Neutrophil (primary cell): ENCODE data around the gene GAD2.

Source experiments
- H3K27ac ChIP-seq: fragments of 200-600 bp; sonication (generic); 2 replicates; pipeline ENCODE4 v1.5.1; 2016; ENCODE audit warnings: mild to moderate bottlenecking, moderate library complexity
- H3K27me3 ChIP-seq: fragments of 200-600 bp; sonication (generic); 2 replicates; pipeline ENCODE4 v1.6.0; 2016; ENCODE audit warnings: mild to moderate bottlenecking
- H3K36me3 ChIP-seq: fragments of 200-600 bp; sonication (generic); 2 replicates; pipeline ENCODE4 v1.5.1; 2017
- H3K4me1 ChIP-seq, 2 experiments: fragments of 200-600 bp in 1 of 2; sonication (generic) in 1 of 2; 1 replicate in 1 of 2; 2 replicates in 1 of 2; pipeline versions ENCODE4 v1.5.1 to v1.6.1; 2013 to 2016; ENCODE audit warnings: low read depth in 1 of 2, low read length in 1 of 2, mild to moderate bottlenecking in 1 of 2, moderate library complexity in 1 of 2; ENCODE audit not compliant: control insufficient read depth in 1 of 2, insufficient read depth in 1 of 2
- H3K4me3 ChIP-seq, 2 experiments: fragments of 200-600 bp in 1 of 2; sonication (generic) in 1 of 2; 1 replicate in 1 of 2; 2 replicates in 1 of 2; pipeline ENCODE4 v1.5.1; 2013 to 2016; ENCODE audit warnings: low read depth in 1 of 2, low read length in 1 of 2, mild to moderate bottlenecking in 1 of 2, moderate library complexity in 1 of 2
- H3K9me3 ChIP-seq: fragments of 200-600 bp; sonication (generic); 2 replicates; pipeline ENCODE4 v1.5.1; 2016
- CTCF ChIP-seq: fragments of 200-600 bp; sonication (generic); IDR thresholded peaks from 2 replicates; pipeline ENCODE4 v1.5.1; 2016; ENCODE audit warnings: antibody characterized with exemption

The GAD2 gene

GRCh38 chr10:26211781-26212444, 4.7 kb upstream of the GAD2 start:
- H3K36me3 ChIP-seq: no peaks in the 10 kb centered on the region
- H3K27ac ChIP-seq: no peak overlapping the region
- no peak for TF ChIP-seq CTCF
- no peaks in the 10 kb centered on the region for H3K9me3 ChIP-seq
- peaks cover 97% of the 10 kb centered on the region for H3K27me3 ChIP-seq
- no peaks in the 10 kb centered on the region for H3K4me1 ChIP-seq
- H3K4me3 ChIP-seq: no peak overlapping the region

DNA sequence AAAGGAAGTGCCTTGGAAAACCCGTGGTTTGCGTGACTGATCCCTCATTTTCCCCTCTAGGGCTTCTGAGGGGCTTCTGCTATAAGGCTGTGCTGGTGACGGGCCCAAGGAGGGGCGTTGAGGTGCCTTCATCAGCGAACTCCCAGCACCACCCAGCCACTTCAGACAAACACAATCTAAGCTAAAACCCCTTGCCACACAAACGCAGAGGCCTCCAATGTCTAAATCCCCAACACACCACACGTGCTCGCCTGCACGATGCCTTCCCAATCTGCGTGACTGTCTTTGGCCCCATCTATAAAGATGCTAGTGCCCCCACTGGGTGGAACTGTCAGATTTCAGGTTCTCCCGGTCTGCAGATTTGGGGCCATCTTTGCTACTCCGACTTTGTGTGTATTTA, 4.1 kb upstream of the GAD2 start:
- peaks cover 99% of the 10 kb centered on the region for H3K27me3 ChIP-seq
- H3K4me3 ChIP-seq: no peak overlapping the region
- no peaks in the 10 kb centered on the region for H3K9me3 ChIP-seq
- no peaks in the 10 kb centered on the region for H3K4me1 ChIP-seq
- H3K36me3 ChIP-seq: no peaks in the 10 kb centered on the region
- no peak overlapping the region for H3K27ac ChIP-seq
- no peak for TF ChIP-seq CTCF

DNA sequence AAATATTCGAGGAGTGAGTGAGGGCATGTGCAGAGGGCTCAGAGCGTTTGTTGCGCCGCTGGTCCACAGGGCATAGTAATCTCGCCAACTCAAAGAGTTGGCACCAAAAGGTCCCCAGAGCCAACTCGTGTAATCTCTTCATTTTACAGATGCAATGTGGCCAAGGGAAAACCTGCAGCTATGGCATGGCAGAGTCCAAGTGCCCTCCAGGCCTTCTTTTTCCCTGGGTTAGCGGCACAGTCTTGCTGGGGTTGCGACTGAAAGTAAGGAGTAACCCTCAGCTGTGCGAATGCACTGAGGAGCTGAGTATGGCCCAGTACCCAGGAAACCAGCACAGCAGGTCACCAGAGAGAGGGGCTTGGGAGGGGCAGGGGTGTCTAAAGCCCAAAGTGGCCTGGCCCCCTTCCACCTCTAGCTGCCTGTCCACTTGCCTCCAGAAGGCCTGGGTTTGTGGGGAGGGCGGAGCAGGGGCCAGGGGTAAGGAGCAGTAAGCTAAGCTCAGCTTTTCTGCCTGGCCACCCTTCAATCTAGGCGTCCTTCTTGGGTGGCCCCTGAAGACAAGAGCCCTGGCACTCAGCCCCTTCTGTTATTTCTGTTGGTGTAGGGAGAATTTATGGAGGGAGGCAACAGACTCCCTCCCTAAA, 3.3 kb upstream of the GAD2 start:
- Histone ChIP-seq H3K27ac (no peak overlapping the region), H3K4me1 (no peaks in the 10 kb centered on the region), H3K4me3 (no peak overlapping the region), H3K9me3 (no peaks in the 10 kb centered on the region), H3K27me3 (peaks cover 99% of the 10 kb centered on the region), H3K36me3 (no peaks in the 10 kb centered on the region)
- TF ChIP-seq CTCF: no peak

DNA sequence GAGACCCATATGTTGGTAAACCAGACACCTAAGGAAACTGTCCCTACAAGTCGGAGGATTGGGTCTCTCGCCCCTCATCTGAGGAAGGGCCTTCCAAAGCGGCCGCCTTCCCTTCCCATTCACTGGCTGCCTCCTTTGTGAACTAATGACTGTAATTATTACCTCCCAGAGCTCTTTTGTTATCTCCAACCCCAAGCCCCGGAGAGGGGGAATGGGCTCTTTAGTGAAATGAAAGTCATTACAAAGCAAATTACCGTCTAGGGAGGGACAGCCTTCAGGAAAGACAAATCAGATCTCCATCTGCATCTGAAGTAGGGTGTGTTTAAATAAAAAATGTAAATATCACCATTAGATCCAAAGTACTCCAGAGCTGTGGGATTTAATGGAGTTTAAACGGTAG, 2.6 kb upstream of the GAD2 start:
- no peaks in the 10 kb centered on the region for H3K4me1 ChIP-seq
- no peaks in the 10 kb centered on the region for H3K9me3 ChIP-seq
- H3K4me3 ChIP-seq: no peak overlapping the region
- no peak for TF ChIP-seq CTCF
- peaks cover 100% of the 10 kb centered on the region for H3K27me3 ChIP-seq
- H3K27ac ChIP-seq: no peak overlapping the region
- H3K36me3 ChIP-seq: no peaks in the 10 kb centered on the region

DNA sequence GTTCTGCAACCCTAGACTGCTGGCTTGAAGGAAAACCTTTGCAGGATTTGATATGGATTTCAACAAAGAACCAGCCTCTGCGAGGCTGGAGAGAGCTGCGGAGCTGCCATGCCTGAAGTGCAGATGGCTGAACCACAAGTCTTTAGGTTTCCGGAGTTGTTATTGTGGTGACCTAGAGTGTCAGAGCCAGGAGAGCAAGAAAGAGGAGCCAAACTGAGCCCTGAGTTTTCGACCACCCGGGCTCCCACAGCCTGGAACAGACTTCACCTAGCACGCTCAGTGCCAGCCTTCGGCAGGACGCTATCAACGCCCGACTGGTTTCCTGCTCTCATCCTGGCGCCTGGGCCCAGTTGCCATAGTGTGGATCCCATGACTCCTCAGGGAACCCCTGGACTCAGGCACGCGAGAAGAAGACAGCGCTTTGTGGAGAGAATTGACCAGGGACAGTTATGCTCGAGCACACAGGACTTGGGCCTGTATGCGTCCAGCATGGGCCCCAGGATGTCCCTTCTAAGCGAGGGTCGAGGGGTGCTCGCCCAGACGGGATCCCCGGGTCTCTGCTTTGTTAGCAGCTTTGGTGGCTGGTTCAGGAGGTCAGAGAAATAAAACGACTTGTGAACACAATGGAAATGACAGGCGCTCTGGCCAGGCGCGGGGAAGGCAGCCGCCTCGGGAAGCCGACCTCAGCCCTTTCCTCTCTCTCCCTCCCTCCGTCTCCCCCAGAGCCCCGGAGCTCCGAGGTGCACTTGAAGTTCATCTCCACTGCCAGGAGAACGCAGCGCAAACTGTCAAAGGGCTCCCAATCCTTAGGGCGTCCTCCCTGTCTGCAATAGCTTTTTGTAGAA, 1.8 kb upstream of the GAD2 start:
- peaks cover 100% of the 10 kb centered on the region for H3K27me3 ChIP-seq
- H3K4me3 ChIP-seq: no peak overlapping the region
- no peaks in the 10 kb centered on the region for H3K36me3 ChIP-seq
- no peaks in the 10 kb centered on the region for H3K4me1 ChIP-seq
- no peak overlapping the region for H3K27ac ChIP-seq
- TF ChIP-seq CTCF: no peak
- H3K9me3 ChIP-seq: no peaks in the 10 kb centered on the region
